Endothelial cell of umbilical vein (primary cell): ENCODE data around the gene OR52K1. TPM values are rescaled to one million over a fixed set of nuclear protein-coding genes. Genes with fewer than 3 reads are reported as not detected.

Source experiments
- BruUV-seq: library from RNA; stranded (reverse); fragments of 400-500 nt; replicated peaks from 2 replicates; lab custom pipeline; 2021; lab: Mats Ljungman, UMichigan
- CTCF ChIA-PET: fragments of 300-600, 350-600 bp; sonication (Branson Sonifier 250); formaldehyde crosslinking; loops from one replicate; lab custom pipeline; 2021; ENCODE audit warnings: antibody characterized with exemption, inconsistent platforms; lab: Charles Lee
- POLR2A ChIA-PET: fragments of 300-600, 350-600 bp; sonication (Branson Sonifier 250); formaldehyde crosslinking; loops from one replicate; lab custom pipeline; 2021; ENCODE audit warnings: antibody characterized with exemption, inconsistent platforms; lab: Charles Lee
- DNase-seq: peaks from one replicate; pipeline ENCODE4 v3.0.0-alpha.2; 2011; ENCODE audit warnings: low read depth, low spot score
- FAIRE-seq: peaks from 2 replicates; lab custom pipeline; 2011; peaks lifted over from hg19 to GRCh38; lab: Jason Lieb, UNC
- H2AFZ ChIP-seq: 2 replicates; pipeline ENCODE4 v1.6.0; 2012; ENCODE audit warnings: low read depth, low read length, control low read depth, inconsistent platforms
- H3K27ac ChIP-seq: 2 replicates; pipeline ENCODE4 v1.5.1; 2011; ENCODE audit warnings: low read depth, mild to moderate bottlenecking, control low read depth, low read length, moderate library complexity; ENCODE audit not compliant: insufficient read depth
- H3K27me3 ChIP-seq, 2 experiments: 2 replicates each; pipeline versions ENCODE4 v1.6.0 to v1.6.1; 2011; ENCODE audit warnings: low read length in 2 of 2, mixed read lengths in 1 of 2; ENCODE audit not compliant: control insufficient read depth in 2 of 2, insufficient read depth in 2 of 2
- H3K36me3 ChIP-seq, 2 experiments: 2 replicates in 1 of 2; 3 replicates in 1 of 2; pipeline ENCODE4 v1.5.1; 2011; ENCODE audit warnings: low read length in 2 of 2, mild to moderate bottlenecking in 1 of 2, moderate library complexity in 1 of 2; ENCODE audit not compliant: control insufficient read depth in 2 of 2, insufficient read depth in 2 of 2; ENCODE audit errors: extremely low read depth in 1 of 2
- H3K4me1 ChIP-seq: 3 replicates; pipeline ENCODE4 v1.5.1; 2011; ENCODE audit warnings: mild to moderate bottlenecking, low read length; ENCODE audit not compliant: control insufficient read depth, insufficient read depth; ENCODE audit errors: extremely low read depth
- H3K4me2 ChIP-seq: 2 replicates; pipeline ENCODE4 v1.6.1; 2011; ENCODE audit warnings: low read length, control low read depth, mixed read lengths; ENCODE audit not compliant: insufficient read depth
- H3K4me3 ChIP-seq, 3 experiments: fragments of 200-600 bp in 1 of 3; sonication (generic), shearing (Covaris generic) in 1 of 3; replicated peaks in 1 of 3; 2 replicates each; pipeline ENCODE4 v1.5.1; 2011 to 2016; ENCODE audit warnings: control low read depth in 3 of 3, low read length in 3 of 3, mild to moderate bottlenecking in 2 of 3, inconsistent platforms in 1 of 3, low read depth in 1 of 3, moderate library complexity in 1 of 3; ENCODE audit not compliant: insufficient read depth in 1 of 3
- H3K79me2 ChIP-seq: 2 replicates; pipeline ENCODE4 v1.6.0; 2012; ENCODE audit warnings: low read length, inconsistent platforms; ENCODE audit not compliant: control insufficient read depth, insufficient read depth
- H3K9ac ChIP-seq: replicated peaks from 2 replicates; pipeline ENCODE3; 2011; ENCODE audit warnings: low read length, control low read depth; ENCODE audit not compliant: insufficient read depth; ENCODE audit errors: extremely low read depth
- H3K9me1 ChIP-seq: replicated peaks from 3 replicates; pipeline ENCODE4 v1.6.0; 2011; ENCODE audit warnings: mild to moderate bottlenecking, low read length; ENCODE audit not compliant: control insufficient read depth, insufficient read depth; ENCODE audit errors: extremely low read depth
- H3K9me3 ChIP-seq: replicated peaks from 2 replicates; pipeline ENCODE4 v1.5.1; 2012; ENCODE audit warnings: low read length, inconsistent platforms; ENCODE audit not compliant: control insufficient read depth, insufficient read depth
- H4K20me1 ChIP-seq: replicated peaks from 2 replicates; pipeline ENCODE3; 2011; ENCODE audit warnings: mild to moderate bottlenecking, low read length; ENCODE audit not compliant: control insufficient read depth, insufficient read depth; ENCODE audit errors: extremely low read depth
- EZH2 ChIP-seq: IDR thresholded peaks from 2 replicates; pipeline ENCODE4 v1.6.1; 2012; ENCODE audit warnings: borderline replicate concordance, low read depth, mild to moderate bottlenecking, moderate library complexity, low read length, inconsistent platforms; ENCODE audit not compliant: severe bottlenecking
- FOS ChIP-seq: IDR thresholded peaks from 2 replicates; pipeline ENCODE4 v1.6.1; 2011; ENCODE audit warnings: mild to moderate bottlenecking, low read length, moderate library complexity, borderline replicate concordance; ENCODE audit not compliant: insufficient read depth
- JUN ChIP-seq: IDR thresholded peaks from 2 replicates; pipeline ENCODE4 v1.6.1; 2011; ENCODE audit warnings: borderline replicate concordance, low read depth; ENCODE audit not compliant: insufficient read length, insufficient read depth
- MYC ChIP-seq: IDR thresholded peaks from one replicate; pipeline ENCODE4 v1.6.1; 2011; ENCODE audit warnings: mild to moderate bottlenecking, low read depth, low read length
- POLR2AphosphoS5 ChIP-seq: IDR thresholded peaks from 2 replicates; pipeline ENCODE4 v1.6.1; 2012; ENCODE audit warnings: low read depth, mild to moderate bottlenecking, control low read depth, low read length, moderate library complexity; ENCODE audit not compliant: insufficient read depth
- dilution Hi-C: fragments of 300-500 bp; cut with MboI; formaldehyde crosslinking; loops from one replicate; pipeline ENCODE4 v1.15.0; 2019; ENCODE audit warnings: low sequenced_read_pairs; ENCODE audit not compliant: extremely low pct_ligation_motif_present
- intact Hi-C: fragments of 100-400 bp; cut with micrococcal nuclease; formaldehyde crosslinking; loops from one replicate; pipeline ENCODE4 v1.10.0; 2022
- polyA plus RNA-seq, 4 experiments: library from polyadenylated mRNA; depleted of rRNA in 3 of 4; stranded (reverse) in 3 of 4; unstranded in 1 of 4; fragments of >200 nt; gene quantifications; 2 replicates each; pipeline versions ENCODE4 v1.2.1 to v1.2.3, GENCODE V29; 2011 to 2012; ENCODE audit warnings: missing spikeins in 1 of 4
- total RNA-seq: library from RNA; stranded (reverse); gene quantifications from 2 replicates; pipeline ENCODE4 v1.2.3, GENCODE V29; 2021
- TF ChIP-seq, protein P1 (sequence below): IDR thresholded peaks from 2 replicates; pipeline ENCODE4 v1.6.1; 2011; ENCODE audit not compliant: insufficient read depth, insufficient read length

Gene OR52K1
- total and polyA plus RNA-seq, 2 donors (not counting 3 experiments of a cell fraction or from before 2014, with no cell fraction given), result not detected

DNA sequence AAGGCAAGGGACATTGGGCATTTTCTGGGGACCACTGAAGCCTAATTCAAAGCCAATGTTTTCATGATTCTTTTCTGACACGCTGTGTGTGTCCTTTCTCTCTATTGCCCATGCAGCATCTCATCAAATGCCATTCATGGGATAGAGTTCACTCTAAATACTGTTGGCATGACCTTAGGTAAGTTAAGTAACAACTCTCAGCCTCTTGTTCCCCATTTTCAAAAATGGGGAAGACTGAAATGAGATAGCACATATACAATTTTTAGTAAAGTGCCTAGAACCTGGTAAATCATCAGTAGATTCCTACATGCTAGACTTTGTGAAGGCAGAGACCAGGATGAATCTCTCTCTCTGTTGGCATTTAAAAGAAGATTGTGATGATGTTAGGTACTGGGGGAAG, 46.0 kb upstream of the OR52K1 start:
- Histone ChIP-seq H3K9ac (no peak overlapping the region), H3K27ac (no peak overlapping the region), H3K79me2 (no peaks in the 10 kb centered on the region), H3K27me3 (peaks cover 0 to 2% of the 10 kb centered on the region in 2 experiments), H3K4me2 (no peak overlapping the region), H3K9me1 (no peaks in the 10 kb centered on the region), H3K4me3 (no peak overlapping the region), H3K36me3 (no peaks in the 10 kb centered on the region), H3K4me1 (no peaks in the 10 kb centered on the region), H2AFZ (no peak overlapping the region), H3K9me3 (no peaks in the 10 kb centered on the region), H4K20me1 (no peaks in the 10 kb centered on the region)
- TF ChIP-seq JUN, result no peak
- TF ChIP-seq, protein P1, sequence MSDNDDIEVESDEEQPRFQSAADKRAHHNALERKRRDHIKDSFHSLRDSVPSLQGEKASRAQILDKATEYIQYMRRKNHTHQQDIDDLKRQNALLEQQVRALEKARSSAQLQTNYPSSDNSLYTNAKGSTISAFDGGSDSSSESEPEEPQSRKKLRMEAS, result no peak
- TF ChIP-seq FOS, result no peak
- no peak for TF ChIP-seq POLR2AphosphoS5
- no peak for TF ChIP-seq EZH2
- no peak for DNase-seq
- dilution Hi-C loops (no loop called here), intact Hi-C loops (no loop called here)
- ChIA-PET CTCF (interaction anchor here (1.4 kb wide), 1 partner anchor 249 kb away, joined by 4 read pairs; no protein-coding TSS in a partner anchor), POLR2A (no interaction called here)
- no TSS peak for BruUV-seq
- no peak for FAIRE-seq

DNA sequence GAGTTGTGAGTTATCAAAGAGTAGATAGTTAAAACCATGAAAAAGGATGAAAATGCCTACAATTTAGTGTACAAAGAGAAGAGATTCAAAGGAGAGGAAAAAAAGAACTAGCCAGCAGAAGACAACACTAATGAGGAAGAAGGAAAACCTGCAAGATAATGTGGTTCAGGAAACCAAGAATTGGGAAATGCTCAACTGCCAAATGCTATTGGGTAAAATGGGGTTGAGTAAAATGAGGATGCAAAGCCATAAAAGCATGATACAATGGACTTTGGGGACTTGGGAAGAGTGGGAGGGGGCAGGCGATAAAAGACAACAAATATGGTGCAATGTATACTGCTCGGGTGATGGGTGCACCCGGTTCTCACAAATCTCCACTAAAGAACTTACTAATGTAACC, 40.9 kb upstream of the OR52K1 start:
- H3K79me2 ChIP-seq, result no peaks in the 10 kb centered on the region
- H3K27ac ChIP-seq, result no peak overlapping the region
- BruUV-seq, result no TSS peak
- no peak for FAIRE-seq
- intact Hi-C loops (no loop called here), dilution Hi-C loops (no loop called here)
- H4K20me1 ChIP-seq, result no peaks in the 10 kb centered on the region
- H3K36me3 ChIP-seq, result no peaks in the 10 kb centered on the region
- ChIA-PET POLR2A (no interaction called here), CTCF (no interaction called here)
- no peaks in the 10 kb centered on the region for H3K9me1 ChIP-seq
- DNase-seq, result no peak
- TF ChIP-seq FOS, result no peak
- no peak for TF ChIP-seq JUN
- TF ChIP-seq, protein P1, result no peak
- no peak for TF ChIP-seq MYC
- no peaks in the 10 kb centered on the region for H3K9me3 ChIP-seq
- H3K9ac ChIP-seq, result no peak overlapping the region
- no peaks in the 10 kb centered on the region for H3K4me1 ChIP-seq
- no peaks in the 10 kb centered on the region for H3K27me3 ChIP-seq
- H2AFZ ChIP-seq, result no peak overlapping the region
- no peak overlapping the region for H3K4me2 ChIP-seq
- H3K4me3 ChIP-seq, result no peak overlapping the region
